ENCODE data around the gene ZDHHC17.

DNA sequence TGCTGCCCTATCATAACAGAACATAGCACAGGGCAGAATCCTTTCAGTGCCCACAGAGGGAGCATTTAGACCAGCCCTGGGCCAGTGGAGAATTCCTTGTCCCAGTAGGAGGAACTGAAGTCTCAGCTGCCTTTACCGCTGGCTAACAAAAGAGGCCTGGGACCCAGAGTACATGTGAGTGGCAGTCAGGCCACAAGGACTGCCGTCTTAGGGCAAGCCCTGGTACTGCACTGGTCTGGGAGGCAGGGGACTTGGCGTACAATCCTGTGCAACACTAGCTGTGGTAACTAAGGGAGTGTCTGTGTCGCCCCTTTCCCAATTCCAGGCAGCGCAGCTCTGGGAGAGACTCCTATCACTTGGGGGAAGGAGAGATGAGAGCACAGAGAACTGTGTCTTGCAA lies 131.9 kb downstream of the ZDHHC17 start:
- TF ChIP-seq CTCF (conservative IDR thresholded peaks at IDR 0.05; ENCODE audit: low read length) (no peak), EZH2phosphoT487 (IDR thresholded peaks at IDR 0.05; ENCODE audit: borderline replicate concordance) (no peak)
